HepG2 (cell line): ENCODE measurements around the gene U2AF1L4. TPM values are rescaled to one million over a fixed set of nuclear protein-coding genes. Genes with fewer than 3 reads are reported as not detected.

Source experiments
- FOXC1 ChIP-seq: sonication (generic); formaldehyde crosslinking; IDR thresholded peaks from 2 replicates; pipeline ENCODE4 v1.8.0; 2022; ENCODE audit warnings: mild to moderate bottlenecking, missing genetic modification reagents, borderline replicate concordance
- FOXO1 ChIP-seq: sonication (generic); formaldehyde crosslinking; IDR thresholded peaks from 2 replicates; pipeline ENCODE4 v1.4.0; 2020; ENCODE audit warnings: missing genetic modification reagents
- GABPB1 ChIP-seq: IDR thresholded peaks from 2 replicates; pipeline ENCODE4 v1.6.1; 2016; ENCODE audit warnings: mild to moderate bottlenecking, missing genetic modification reagents, moderate library complexity, missing compliant biosample characterization
- GMEB1 ChIP-seq: sonication (generic); formaldehyde crosslinking; IDR thresholded peaks from 2 replicates; pipeline ENCODE4 v1.5.1; 2020; ENCODE audit warnings: missing genetic modification reagents, mild to moderate bottlenecking, borderline replicate concordance
- HDAC2 ChIP-seq: sonication (generic); formaldehyde crosslinking; IDR thresholded peaks from 2 replicates; pipeline ENCODE4 v1.4.0; 2020; ENCODE audit warnings: missing genetic modification reagents
- HNF4A ChIP-seq: sonication (generic); formaldehyde crosslinking; IDR thresholded peaks from 2 replicates; pipeline ENCODE4 v1.4.0; 2020; ENCODE audit warnings: missing genetic modification reagents
- IKZF5 ChIP-seq: IDR thresholded peaks from 2 replicates; pipeline ENCODE4 v1.6.1; 2018; ENCODE audit warnings: missing genetic modification reagents, mild to moderate bottlenecking, missing compliant biosample characterization
- MYC ChIP-seq: sonication (generic); formaldehyde crosslinking; IDR thresholded peaks from 2 replicates; pipeline ENCODE4 v1.9.0; 2021; ENCODE audit warnings: missing genetic modification reagents, borderline replicate concordance
- PHF21A ChIP-seq: sonication (generic); formaldehyde crosslinking; IDR thresholded peaks from 2 replicates; pipeline ENCODE4 v1.5.0; 2020; ENCODE audit warnings: mild to moderate bottlenecking, missing genetic modification reagents
- SAP130 ChIP-seq: IDR thresholded peaks from 2 replicates; pipeline ENCODE4 v1.6.1; 2016; ENCODE audit warnings: low read depth
- SIN3B ChIP-seq: fragments of 150-350 bp; IDR thresholded peaks from 2 replicates; pipeline ENCODE4 v1.6.1; 2014; ENCODE audit warnings: low read length
- SIX1 ChIP-seq: sonication (generic); formaldehyde crosslinking; IDR thresholded peaks from 2 replicates; pipeline ENCODE4 v1.4.0; 2020; ENCODE audit warnings: missing genetic modification reagents, borderline replicate concordance
- TCF12 ChIP-seq, 2 experiments: fragments of 450-650 bp in 1 of 2; sonication (generic) in 1 of 2; formaldehyde crosslinking in 1 of 2; IDR thresholded peaks; 2 replicates each; pipeline versions ENCODE4 v1.6.1 to v1.8.0; 2017 to 2022; ENCODE audit warnings: antibody characterized with exemption in 1 of 2, mild to moderate bottlenecking in 1 of 2, missing genetic modification reagents in 1 of 2, moderate library complexity in 1 of 2
- TEAD2 ChIP-seq: sonication (generic); formaldehyde crosslinking; IDR thresholded peaks from 2 replicates; pipeline ENCODE4 v1.9.0; 2021; ENCODE audit warnings: missing genetic modification reagents
- TEAD3 ChIP-seq: optimal IDR thresholded peaks from 2 replicates; pipeline ENCODE3; 2016; ENCODE audit warnings: borderline replicate concordance
- ZFP37 ChIP-seq: sonication (generic); formaldehyde crosslinking; IDR thresholded peaks from 2 replicates; pipeline ENCODE4 v1.4.0; 2020; ENCODE audit warnings: missing genetic modification reagents, borderline replicate concordance
- ZNF121 ChIP-seq: sonication (generic); formaldehyde crosslinking; IDR thresholded peaks from 2 replicates; pipeline ENCODE4 v1.5.0; 2020; ENCODE audit warnings: mild to moderate bottlenecking, missing genetic modification reagents
- ZNF256 ChIP-seq: sonication (generic); formaldehyde crosslinking; conservative IDR thresholded peaks from 2 replicates; pipeline ENCODE4 v1.4.0; 2020; ENCODE audit warnings: missing genetic modification reagents
- ZNF44 ChIP-seq: sonication (generic); formaldehyde crosslinking; IDR thresholded peaks from 2 replicates; pipeline ENCODE4 v1.5.1; 2020; ENCODE audit warnings: mild to moderate bottlenecking, missing genetic modification reagents
- ZNF468 ChIP-seq: sonication (generic); formaldehyde crosslinking; IDR thresholded peaks from 2 replicates; pipeline ENCODE4 v1.8.0; 2022; ENCODE audit warnings: mild to moderate bottlenecking, moderate library complexity, missing genetic modification reagents
- ZNF609 ChIP-seq: sonication (generic); formaldehyde crosslinking; IDR thresholded peaks from 2 replicates; pipeline ENCODE4 v1.4.0; 2020; ENCODE audit warnings: mild to moderate bottlenecking, missing genetic modification reagents, borderline replicate concordance
- ZNF724P ChIP-seq: sonication (generic); formaldehyde crosslinking; IDR thresholded peaks from 2 replicates; pipeline ENCODE4 v1.8.0; 2022; ENCODE audit warnings: missing genetic modification reagents, borderline replicate concordance
- ZSCAN30 ChIP-seq: sonication (generic); formaldehyde crosslinking; IDR thresholded peaks from 2 replicates; pipeline ENCODE4 v1.5.0; 2020; ENCODE audit warnings: mild to moderate bottlenecking, missing genetic modification reagents
- polyA plus RNA-seq, 8 experiments: library from polyadenylated mRNA; depleted of rRNA in 3 of 8; stranded (reverse) in 7 of 8; unstranded in 1 of 8; fragments of >200 nt; fragmentation: Illumina TruSeq in 4 of 8; extraction: Trizol in 4 of 8; gene quantifications; 2 replicates each; pipeline versions ENCODE4 v1.2.1 to v1.2.3, GENCODE V29; 2011 to 2016; ENCODE audit warnings: low read depth in 4 of 8, missing spikeins in 1 of 8, mixed read lengths in 1 of 8; ENCODE audit not compliant: insufficient read depth in 1 of 8
- total RNA-seq, 5 experiments: library from RNA; depleted of rRNA; stranded (reverse); fragments of >200 nt; fragmentation: Illumina TruSeq; extraction: Trizol; gene quantifications; 2 replicates each; pipeline ENCODE4 v1.2.3, GENCODE V29; 2016; ENCODE audit warnings: low read depth in 1 of 5

The U2AF1L4 gene
- total and polyA plus RNA-seq, 2 of the 13 experiments (the other 11 are each of a cell fraction or from before 2014, with no cell fraction given): 7.9 to 15.4 TPM

GRCh38 chr19:35693835-35694599, 51.2 kb downstream of the U2AF1L4 start (continued):
- TF ChIP-seq TCF12 (IDR thresholded peaks at IDR 0.05) (no peak), TCF12 (CRISPR knock-in tag; IDR thresholded peaks at IDR 0.05) (no peak), ZNF724P (CRISPR knock-in tag) (no peak), TEAD2 (CRISPR knock-in tag) (no peak), ZNF468 (CRISPR knock-in tag) (no peak), ZSCAN30 (CRISPR knock-in tag) (no peak), FOXC1 (CRISPR knock-in tag) (no peak), HNF4A (no peak), SIN3B (no peak), TEAD3 (CRISPR knock-in tag) (peak; percentile 54), ZNF609 (CRISPR knock-in tag) (no peak), ZFP37 (CRISPR knock-in tag) (no peak), IKZF5 (CRISPR knock-in tag) (0 out of 2 replicates have a peak, but pooled peaks have one; percentile 46), SAP130 (CRISPR knock-in tag) (peak; percentile 65), PHF21A (no peak), SIX1 (no peak), GMEB1 (CRISPR knock-in tag) (0 out of 2 replicates have a peak, but pooled peaks have one; percentile 39), FOXO1 (CRISPR knock-in tag) (0 out of 2 replicates have a peak, but pooled peaks have one; percentile 52), GABPB1 (CRISPR knock-in tag) (peak; percentile 51; the same call in 1 of the 2 replicates), HDAC2 (CRISPR knock-in tag) (0 out of 2 replicates have a peak, but pooled peaks have one; percentile 18), ZNF121 (CRISPR knock-in tag) (no peak), ZNF44 (CRISPR knock-in tag) (no peak), ZNF256 (CRISPR knock-in tag) (no peak), MYC (CRISPR knock-in tag) (no peak)
